Pancreas (tissue), 10 donors: Measurements from ENCODE around the gene ERBB4. TPM values are rescaled to one million over a fixed set of nuclear protein-coding genes. Genes with fewer than 3 reads are reported as not detected.

Experiments used
- ATAC-seq, 4 donors: fragments of 200-7000 bp; cut with Tn5 transposase; one replicate each; pipeline versions ENCODE4 v1.8.0 to v1.9.1; 2020; ENCODE audit warnings: mild to moderate bottlenecking in 4 of 4, moderate library complexity in 4 of 4
- DNase-seq, 6 donors: peaks; one replicate each; pipeline ENCODE4 v3.0.0-alpha.2; 2020
- FAIRE-seq: peaks from 2 replicates; lab custom pipeline; 2012; peaks lifted over from hg19 to GRCh38; lab: Jason Lieb, UNC
- H3K27ac ChIP-seq, 4 donors: fragments of 200-600 bp; sonication (generic); 1 replicate in 3 of 4; 2 replicates in 1 of 4; pipeline versions ENCODE4 v1.5.0 to v1.8.0; 2020
- H3K27me3 ChIP-seq, 4 donors: fragments of 200-600 bp; one replicate each; pipeline ENCODE4 v1.8.0; 2021
- H3K36me3 ChIP-seq, 3 donors: fragments of 200-600 bp; sonication (generic) in 1 of 3; one replicate each; pipeline versions ENCODE4 v1.5.0 to v1.8.0; 2020 to 2021
- H3K4me1 ChIP-seq, 3 donors: fragments of 200-600 bp; one replicate each; pipeline ENCODE4 v1.8.0; 2021
- H3K4me3 ChIP-seq, 4 donors: fragments of 200-600 bp; sonication (generic) in 2 of 4; one replicate each; pipeline versions ENCODE4 v1.5.0 to v1.8.0; 2020 to 2021
- H3K9me3 ChIP-seq, 4 donors: fragments of 200-600 bp; one replicate each; pipeline ENCODE4 v1.8.0; 2021
- WGBS, 2 donors: extraction: QIAGEN DNeasy Blood & Tissue Kit; methylation state at CpG; one replicate each; pipeline ENCODE4 v1.1.7; 2013; 5-methylcytosine and 5-hydroxymethylcytosine counted together
- intact Hi-C, 3 donors: fragments of 100-400 bp; cut with DNase I; formaldehyde crosslinking; loops; one replicate each; pipeline versions ENCODE4 v1.11.1 to v1.14.2; 2022
- polyA plus RNA-seq, 2 donors: library from polyadenylated mRNA; stranded (reverse); fragments of 200-250 nt; gene quantifications; one replicate each; pipeline ENCODE4 v1.2.3, GENCODE V29; 2013
- total RNA-seq, 6 donors: library from RNA; stranded (reverse); fragmentation: NEBNext Ultra II Directional in 4 of 6; extraction: Animal tissue kit (Norgen Biotek cat#: 25700) in 4 of 6; gene quantifications; one replicate each; pipeline versions ENCODE4 v1.2.1 to v1.2.4, GENCODE V29; 2021 to 2023
- TF ChIP-seq, protein P1 (sequence below), 4 donors: fragments of 200-600 bp; sonication (generic) in 3 of 4; IDR thresholded peaks; one replicate each; pipeline versions ENCODE4 v1.5.0 to v1.8.0; 2021; ENCODE audit warnings: antibody characterized with exemption in 4 of 4
- donor health status: healthy with polysubstance abuse.
- donor health status: DM: no; HTN: no; CAD: no; lungs with moderate emphysema.
- donor health status: DM: no; HTN: no; CAD: no.
- donor health status: control.
- donor health status: control.
- donor health status: Bipolar disorder and iron deficiency.
- donor health status: DM: yes; HTN: yes; CAD: no.
- donor health status: DM: no; HTN: no; CAD: no.
- donor health status: DM: no; HTN: no; CAD: no.
- donor health status: DM: yes; HTN: yes; CAD: no.

Gene ERBB4
- total and polyA plus RNA-seq, 8 donors = 0.30 to 5.0 (median 3.3) TPM

DNA sequence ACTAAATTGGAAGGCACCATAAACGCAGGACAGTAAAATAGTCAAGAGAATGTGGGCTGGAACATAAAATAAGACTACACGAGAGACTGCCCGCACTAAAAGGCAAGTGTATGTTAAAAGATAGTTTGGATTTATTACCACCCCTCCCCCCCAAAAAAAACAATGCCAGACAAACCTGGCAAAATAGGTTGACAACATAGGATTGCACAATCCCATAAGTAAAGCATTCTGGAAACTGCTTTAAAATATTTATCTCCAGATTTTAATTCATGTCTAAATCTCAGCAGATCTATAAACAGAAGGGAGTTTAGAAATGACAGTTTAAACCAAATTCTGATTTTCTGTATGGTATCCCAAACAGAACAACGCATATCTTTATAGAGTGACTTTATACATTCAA is 455.1 kb downstream of the ERBB4 start:
- FAIRE-seq = no peak
- Histone ChIP-seq H3K36me3 (no peaks in the 10 kb centered on the region), H3K4me1 (no peaks in the 10 kb centered on the region), H3K4me3 (no peak overlapping the region), H3K27ac (no peak overlapping the region), H3K9me3 (no peaks in the 10 kb centered on the region), H3K27me3 (no peaks in the 10 kb centered on the region)
- DNase-seq = no peak
- TF ChIP-seq, protein P1, sequence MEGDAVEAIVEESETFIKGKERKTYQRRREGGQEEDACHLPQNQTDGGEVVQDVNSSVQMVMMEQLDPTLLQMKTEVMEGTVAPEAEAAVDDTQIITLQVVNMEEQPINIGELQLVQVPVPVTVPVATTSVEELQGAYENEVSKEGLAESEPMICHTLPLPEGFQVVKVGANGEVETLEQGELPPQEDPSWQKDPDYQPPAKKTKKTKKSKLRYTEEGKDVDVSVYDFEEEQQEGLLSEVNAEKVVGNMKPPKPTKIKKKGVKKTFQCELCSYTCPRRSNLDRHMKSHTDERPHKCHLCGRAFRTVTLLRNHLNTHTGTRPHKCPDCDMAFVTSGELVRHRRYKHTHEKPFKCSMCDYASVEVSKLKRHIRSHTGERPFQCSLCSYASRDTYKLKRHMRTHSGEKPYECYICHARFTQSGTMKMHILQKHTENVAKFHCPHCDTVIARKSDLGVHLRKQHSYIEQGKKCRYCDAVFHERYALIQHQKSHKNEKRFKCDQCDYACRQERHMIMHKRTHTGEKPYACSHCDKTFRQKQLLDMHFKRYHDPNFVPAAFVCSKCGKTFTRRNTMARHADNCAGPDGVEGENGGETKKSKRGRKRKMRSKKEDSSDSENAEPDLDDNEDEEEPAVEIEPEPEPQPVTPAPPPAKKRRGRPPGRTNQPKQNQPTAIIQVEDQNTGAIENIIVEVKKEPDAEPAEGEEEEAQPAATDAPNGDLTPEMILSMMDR (IDR thresholded peaks at IDR 0.05) = no peak
- intact Hi-C loops = no loop called here
- ATAC-seq = no peak
- WGBS, 2 donors = 87 to 89% methylated on average over 4 of the region's 4 CpGs

- WGBS, 2 donors = 88 to 91% methylated on average over 4 of the region's 4 CpGs
- Histone ChIP-seq H3K4me3 (no peak overlapping the region), H3K36me3 (no peaks in the 10 kb centered on the region), H3K27me3 (no peaks in the 10 kb centered on the region), H3K4me1 (no peaks in the 10 kb centered on the region), H3K27ac (no peak overlapping the region), H3K9me3 (no peaks in the 10 kb centered on the region)
- DNase-seq (no peak), FAIRE-seq (peak; percentile 45), ATAC-seq (no peak)
- TF ChIP-seq, protein P1 (IDR thresholded peaks at IDR 0.05) = no peak
- intact Hi-C loops = no loop called here
Measured at GRCh38 chr2:212078103-212078502, 460.5 kb downstream of the ERBB4 start.

GRCh38 chr2:212076456-212076855 is 462.1 kb downstream of the ERBB4 start:
- no peaks in the 10 kb centered on the region for H3K4me1 ChIP-seq
- DNase-seq (no peak), ATAC-seq (no peak), FAIRE-seq (no peak)
- H3K4me3 ChIP-seq = no peak overlapping the region
- WGBS, 2 donors = 59 to 63% methylated on average over 4 of the region's 4 CpGs
- no peak overlapping the region for H3K27ac ChIP-seq
- TF ChIP-seq, protein P1 (IDR thresholded peaks at IDR 0.05) = no peak
- H3K36me3 ChIP-seq = no peaks in the 10 kb centered on the region
- H3K9me3 ChIP-seq = no peaks in the 10 kb centered on the region
- intact Hi-C loops = no loop called here
- no peaks in the 10 kb centered on the region for H3K27me3 ChIP-seq

DNA sequence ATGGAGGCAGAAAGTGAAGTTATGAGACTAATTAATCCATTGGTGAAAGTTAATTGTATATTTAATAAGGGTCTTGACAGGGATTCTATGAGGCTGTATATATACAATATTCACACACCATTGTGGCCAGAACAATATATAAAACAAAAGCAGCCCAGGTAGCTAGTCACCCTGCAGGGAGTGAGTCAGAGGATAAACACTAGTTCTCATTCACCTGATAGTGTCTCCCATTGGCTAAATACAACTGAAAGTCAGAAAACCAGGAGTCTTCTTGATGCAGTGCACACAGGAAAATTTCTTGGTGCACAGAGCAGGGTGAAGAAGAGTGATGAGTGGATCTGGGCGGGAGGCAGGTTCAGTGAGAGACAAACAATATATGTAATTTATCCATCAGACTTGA is 465.2 kb downstream of the ERBB4 start:
- Histone ChIP-seq H3K36me3 (no peaks in the 10 kb centered on the region), H3K27ac (no peak overlapping the region), H3K4me1 (no peaks in the 10 kb centered on the region), H3K9me3 (no peaks in the 10 kb centered on the region), H3K27me3 (no peaks in the 10 kb centered on the region), H3K4me3 (no peak overlapping the region)
- WGBS, 2 donors = 78 to 83% methylated on average over 1 of the region's 1 CpG
- no peak for ATAC-seq
- no peak for DNase-seq
- intact Hi-C loops = no loop called here
- TF ChIP-seq, protein P1 (IDR thresholded peaks at IDR 0.05) = no peak
- no peak for FAIRE-seq

DNA sequence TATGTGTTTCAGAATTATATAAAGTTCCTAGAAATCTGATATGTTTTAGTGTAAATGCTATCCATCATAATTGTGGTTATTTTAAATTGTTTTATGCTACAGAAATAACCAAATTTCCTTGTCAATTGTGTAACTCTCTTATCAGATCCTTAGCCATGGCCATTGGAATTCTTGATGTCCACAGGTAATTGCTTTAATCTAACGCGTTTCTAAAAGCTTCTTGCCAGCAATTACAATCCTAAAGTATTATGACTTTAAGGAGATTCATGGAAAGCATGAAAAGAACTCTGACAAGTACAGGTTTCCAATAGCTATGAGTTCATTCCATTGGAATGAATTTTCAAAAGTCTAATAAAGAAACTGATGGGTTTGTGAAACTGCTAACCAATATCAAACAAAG is 472.1 kb downstream of the ERBB4 start:
- intact Hi-C loops = no loop called here
- ATAC-seq (no peak), FAIRE-seq (no peak), DNase-seq (no peak)
- Histone ChIP-seq H3K9me3 (no peaks in the 10 kb centered on the region), H3K27me3 (no peaks in the 10 kb centered on the region), H3K4me3 (no peak overlapping the region), H3K27ac (no peak overlapping the region), H3K4me1 (no peaks in the 10 kb centered on the region), H3K36me3 (no peaks in the 10 kb centered on the region)
- TF ChIP-seq, protein P1 (IDR thresholded peaks at IDR 0.05) = no peak
- WGBS, 2 donors = 64 to 74% methylated on average over 2 of the region's 2 CpGs
